ENCODE measurements around the gene PTPRA. TPM values are rescaled to one million over a fixed set of nuclear protein-coding genes. Genes with fewer than 3 reads are reported as not detected.

Gene PTPRA
- total and polyA plus RNA-seq, 8 donors = 8.1 to 157 (median 21.8) TPM

GRCh38 chr20:2839732-2840137, 33.5 kb upstream of the PTPRA start:
- no peaks in the 10 kb centered on the region for H3K27me3 ChIP-seq
- peaks cover 0 to 39% (median 34%) of the 10 kb centered on the region in 4 donors for H3K36me3 ChIP-seq
- H3K9me3 ChIP-seq = no peaks in the 10 kb centered on the region
- TF ChIP-seq POLR2AphosphoS5 (IDR thresholded peaks at IDR 0.05) (no peak), POLR2A (IDR thresholded peaks at IDR 0.05) (no peak)
- peaks cover 21 to 30% (median 28%) of the 10 kb centered on the region in 4 donors for H3K4me1 ChIP-seq
- intact Hi-C loops (cut with DNase I; ENCODE audit: low total_unique reads) = no loop called here
- 83 to 90% (median 85%) methylated on average over 16 to 21 of the region's 21 CpGs for WGBS, 5 donors
- peak overlapping the region; percentile 77 to 97 (median 88) for H3K4me3 ChIP-seq
- H3K27ac ChIP-seq = peak overlapping the region; percentile 87 to 95 (median 93)
- DNase-seq = no peak

- Histone ChIP-seq H3K9me3 (no peaks in the 10 kb centered on the region), H3K4me1 (peaks cover 21 to 30% (median 28%) of the 10 kb centered on the region in 4 donors), H3K36me3 (peaks cover 0 to 33% (median 30%) of the 10 kb centered on the region in 4 donors), H3K4me3 (peak within 1 kb of the TSS; percentile 77 to 97 (median 88)), H3K27ac (peak within 1 kb of the TSS; percentile 87 to 95 (median 93)), H3K27me3 (no peaks in the 10 kb centered on the region)
- peak; percentile 89 to 97 for DNase-seq
- 1 to 12% (median 2%) methylated on average over 23 to 98 of the region's 98 CpGs for WGBS, 5 donors
- intact Hi-C loops (cut with DNase I; ENCODE audit: low total_unique reads) = no loop called here
- TF ChIP-seq CTCF (IDR thresholded peaks at IDR 0.05) (no peak), POLR2AphosphoS5 (IDR thresholded peaks at IDR 0.05) (peak; percentile 51 to 91 (median 75))
Measured at GRCh38 chr20:2840138-2840966, 32.9 kb upstream of the PTPRA start, which contains the start of the genes PCED1A and VPS16. Gene PCED1A, minus strand, starts transcription at chr20:2840655. Its CDS starts 743 bp downstream, at chr20:2839912. Gene VPS16, plus strand, starts transcription at chr20:2840745. Its CDS starts 30 bp downstream, at chr20:2840775.

- WGBS, 5 donors = 5 to 8% (median 5%) methylated on average over 24 to 33 of the region's 33 CpGs
- no peaks in the 10 kb centered on the region for H3K27me3 ChIP-seq
- intact Hi-C loops (cut with DNase I; ENCODE audit: low total_unique reads) = no loop called here
Measured at GRCh38 chr20:2840967-2841531, 32.2 kb upstream of the PTPRA start.

GRCh38 chr20:2845607-2846006, 27.7 kb upstream of the PTPRA start:
- no peaks in the 10 kb centered on the region for H3K9me3 ChIP-seq
- H3K4me3 ChIP-seq = no peak overlapping the region
- H3K36me3 ChIP-seq = peaks cover 3 to 15% (median 9%) of the 10 kb centered on the region in 4 donors
- TF ChIP-seq EP300 (IDR thresholded peaks at IDR 0.05) = no peak
- DNase-seq = no peak
- no peaks in the 10 kb centered on the region for H3K27me3 ChIP-seq
- WGBS, 5 donors = 70 to 88% (median 85%) methylated on average over 2 of the region's 2 CpGs
- no peak overlapping the region for H3K27ac ChIP-seq
- peaks cover 10 to 15% (median 14%) of the 10 kb centered on the region in 4 donors for H3K4me1 ChIP-seq
- intact Hi-C loops (cut with DNase I; ENCODE audit: low total_unique reads) = no loop called here

More at GRCh38 chr20:2840967-2841531, 32.2 kb upstream of the PTPRA start:
- Histone ChIP-seq H3K36me3 (peaks cover 0 to 26% (median 24%) of the 10 kb centered on the region in 4 donors), H3K27ac (peak overlapping the region; percentile 87 to 95 (median 93)), H3K4me3 (peak overlapping the region; percentile 77 to 97 (median 88)), H3K4me1 (peaks cover 21 to 30% (median 28%) of the 10 kb centered on the region in 4 donors), H3K9me3 (no peaks in the 10 kb centered on the region)
- TF ChIP-seq POLR2A (IDR thresholded peaks at IDR 0.05) (no peak), CTCF (IDR thresholded peaks at IDR 0.05) (no peak), POLR2AphosphoS5 (IDR thresholded peaks at IDR 0.05) (peak in 1 of 3 donors; percentile 7)
- peak; percentile 35 to 86 for DNase-seq

GRCh38 chr20:2846698-2847097, 26.6 kb upstream of the PTPRA start:
- Histone ChIP-seq H3K4me1 (peaks cover 5 to 8% (median 6%) of the 10 kb centered on the region in 4 donors), H3K9me3 (no peaks in the 10 kb centered on the region), H3K4me3 (no peak overlapping the region), H3K36me3 (peaks cover 3 to 15% (median 9%) of the 10 kb centered on the region in 4 donors), H3K27me3 (no peaks in the 10 kb centered on the region), H3K27ac (no peak overlapping the region)
- DNase-seq = no peak
- 70 to 91% (median 87%) methylated on average over 5 of the region's 5 CpGs for WGBS, 5 donors
- TF ChIP-seq POLR2AphosphoS5 (IDR thresholded peaks at IDR 0.05) (no peak), POLR2A (IDR thresholded peaks at IDR 0.05) (no peak), EP300 (IDR thresholded peaks at IDR 0.05) (no peak), CTCF (IDR thresholded peaks at IDR 0.05) (no peak)
- intact Hi-C loops (cut with DNase I; ENCODE audit: low total_unique reads) = no loop called here

Measured in stomach (tissue), 9 donors.